Measurements from ENCODE around the gene PRPH. TPM values are rescaled to one million over a fixed set of nuclear protein-coding genes. Genes with fewer than 3 reads are reported as not detected.
A peak's percentile ranks its signal among the peaks of the same experiment; 100 is the strongest.
"Not testable (repeated sequence)": the region's sequence is repeated elsewhere in the genome, so short reads cannot be mapped to it uniquely, and the experiment has no call there.

The PRPH gene
- total RNA-seq, 2 donors from 2014 or later, result 0.59 TPM; not detected in 1

- ATAC-seq (no peak), DNase-seq (no peak)
- intact Hi-C loops (cut with DNase I), result no loop called here
Measured at GRCh38 chr12:49273726-49274395, 21.1 kb upstream of the PRPH start.

GRCh38 chr12:49274396-49275069 lies 20.4 kb upstream of the PRPH start:
- ATAC-seq (peak in 1 of 2 donors; percentile 37), DNase-seq (no peak)
- intact Hi-C loops (cut with DNase I), result no loop called here

- DNase-seq (no peak), ATAC-seq (peak in 1 of 2 donors; percentile 19)
- intact Hi-C loops (cut with DNase I), result no loop called here
Measured at GRCh38 chr12:49276304-49277290, 18.4 kb upstream of the PRPH start.

GRCh38 chr12:49277466-49277865 lies 17.5 kb upstream of the PRPH start:
- DNase-seq, result no peak
- ATAC-seq, result no peak
- intact Hi-C loops (cut with DNase I), result no loop called here

GRCh38 chr12:49279706-49280159 lies 15.2 kb upstream of the PRPH start:
- ATAC-seq (peak; percentile 13 to 34), DNase-seq (no peak)
- intact Hi-C loops (cut with DNase I), result no loop called here

GRCh38 chr12:49280545-49280944 lies 14.4 kb upstream of the PRPH start:
- DNase-seq; ATAC-seq; intact Hi-C loops (cut with DNase I): not testable (repeated sequence)

GRCh38 chr12:49282302-49282701 lies 12.6 kb upstream of the PRPH start:
- DNase-seq, result no peak
- ATAC-seq, result no peak
- intact Hi-C loops (cut with DNase I), result no loop called here

- intact Hi-C loops (cut with DNase I); DNase-seq; ATAC-seq: not testable (repeated sequence)
Measured at GRCh38 chr12:49282740-49283375, 12.1 kb upstream of the PRPH start.

- DNase-seq, result no peak
- intact Hi-C loops (cut with DNase I), result no loop called here
- no peak for ATAC-seq
Measured at GRCh38 chr12:49283541-49284429, 11.2 kb upstream of the PRPH start.

GRCh38 chr12:49284672-49285071 lies 10.3 kb upstream of the PRPH start:
- ATAC-seq, result no peak
- intact Hi-C loops (cut with DNase I), result loop anchor here in 1 of 2 donors (5.0 kb wide), 1 partner anchor 53 kb away; the partner anchor contains the start of gene C1QL4
- no peak for DNase-seq

- no peak for DNase-seq
- no peak for ATAC-seq
- intact Hi-C loops (cut with DNase I), result loop anchor here in 1 of 2 donors (5.0 kb wide), 1 partner anchor 49 kb away; the partner anchor contains the start of gene C1QL4
Measured at GRCh38 chr12:49287876-49288275, 7.1 kb upstream of the PRPH start.

- ATAC-seq (peak in 1 of 2 donors; percentile 34), DNase-seq (no peak)
- intact Hi-C loops (cut with DNase I), result loop anchor here in 1 of 2 donors (5.0 kb wide), 1 partner anchor 49 kb away; the partner anchor contains the start of gene C1QL4
Measured at GRCh38 chr12:49288412-49288853, 6.5 kb upstream of the PRPH start.

- intact Hi-C loops (cut with DNase I), result loop anchor here in 1 of 2 donors (5.0 kb wide), 1 partner anchor 48 kb away; the partner anchor contains the start of gene C1QL4
- ATAC-seq (no peak), DNase-seq (no peak)
Measured at GRCh38 chr12:49288922-49289555, 5.9 kb upstream of the PRPH start.

- peak; percentile 20 to 60 for ATAC-seq
Measured at GRCh38 chr12:49292729-49293055, 2.3 kb upstream of the PRPH start.

GRCh38 chr12:49293056-49293956 lies 1.6 kb upstream of the PRPH start:
- ATAC-seq, result peak; percentile 75 to 83
- intact Hi-C loops (cut with DNase I), result loop anchor here in 1 of 2 donors (10.0 kb wide), 1 partner anchor 51 kb away; the partner anchor contains the start of gene DNAJC22
- peak; percentile 73 for DNase-seq

More at GRCh38 chr12:49292729-49293055, 2.3 kb upstream of the PRPH start:
- DNase-seq, result no peak
- intact Hi-C loops (cut with DNase I), result loop anchor here in 1 of 2 donors (10.0 kb wide), 1 partner anchor 52 kb away; the partner anchor contains the start of gene DNAJC22
